ENCODE measurements around the gene BTG3. TPM values are rescaled to one million over a fixed set of nuclear protein-coding genes. Genes with fewer than 3 reads are reported as not detected.

Gene BTG3
- 7.1 and 11.9 TPM in 2 replicates for total RNA-seq (2014; rRNA removed)
- Bru-seq, nascent RNA: percentile 47 among the genes with signal in this experiment
- BruChase-seq, experiment 1, labeled RNA remaining after a 6-hour chase: percentile 46 among the genes with signal in this experiment
- percentile 42 among the genes with signal in this experiment for BruChase-seq, experiment 2, labeled RNA remaining after a 2-hour chase
- long read RNA-seq, transcript BTG3-202 (5 exons, 1,456 nt): major isoform, 11 of 13 reads
- long read RNA-seq, partial matches to known transcripts: 0 of 13 reads
- long read RNA-seq, other reads (novel, unspliced or antisense): 2 of 13 reads

DNA sequence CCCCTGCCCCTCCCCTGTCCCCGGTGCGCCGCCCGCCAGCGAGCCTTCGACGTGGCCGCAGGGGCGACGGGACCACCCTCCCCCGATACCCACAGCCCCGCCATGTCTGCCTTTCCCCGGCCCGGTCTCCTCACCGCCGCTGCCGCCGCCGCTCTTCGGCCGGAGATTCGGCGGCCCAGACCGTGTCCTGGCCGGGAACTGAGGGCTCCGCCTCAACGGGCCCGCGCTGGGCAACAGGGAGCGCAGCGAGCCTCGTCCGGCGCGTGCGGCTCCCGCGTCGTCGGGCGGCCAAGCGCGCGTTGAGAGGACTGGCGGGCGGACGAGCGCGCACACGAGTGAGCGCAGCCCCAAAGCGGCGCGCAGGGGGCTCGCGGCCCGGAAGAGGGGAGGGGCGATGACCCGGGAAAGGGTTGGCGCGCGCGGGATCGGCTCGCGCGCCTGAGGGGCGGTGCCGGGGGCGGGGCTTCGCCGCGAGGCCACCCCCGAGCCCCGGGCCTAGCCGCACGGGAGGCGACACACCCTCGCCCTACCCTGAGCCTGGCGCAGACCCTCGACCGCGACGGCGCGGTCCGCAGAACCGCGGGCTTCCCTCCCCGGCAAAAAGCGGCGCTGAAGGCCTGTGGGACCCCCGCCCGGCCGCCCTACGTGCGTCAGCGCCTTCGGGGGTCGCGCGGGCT lies at the start of gene BTG3:
BTG3 (minus strand) TSS at position 337 of the 677 bp plus-strand sequence. CDS start 3,757 bp downstream, outside the sequence.
- H3K9me3 ChIP-seq (ENCODE audit: low read length): no peaks in the 10 kb centered on the region
- H3K27ac ChIP-seq (ENCODE audit: low read length): peak within 1 kb of the TSS; percentile 12
- H3K9me2 ChIP-seq (replicated peaks; ENCODE audit: low read length): no peaks in the 10 kb centered on the region
- ATAC-seq: peak; percentile 37
- no peaks in the 10 kb centered on the region for H4K20me1 ChIP-seq (ENCODE audit: low read length)
- H3K4me2 ChIP-seq (ENCODE audit: low read length): peak within 1 kb of the TSS; percentile 84
- no peaks in the 10 kb centered on the region; the same call in 1 of the 2 replicates for H3K27me3 ChIP-seq (ENCODE audit: low read length)
- peak within 1 kb of the TSS; percentile 73 for H2AFZ ChIP-seq (ENCODE audit: low read length)
- peaks cover 22% of the 10 kb centered on the region for H3K79me2 ChIP-seq (ENCODE audit: low read length)
- H3F3A ChIP-seq (ENCODE audit: low read length, unreplicated experiment): no peaks in the 10 kb centered on the region
- CTCF ChIA-PET: no interaction called here
- peak within 1 kb of the TSS; percentile 69 for H3K4me3 ChIP-seq (ENCODE audit: low read length)
- DNase-seq: peak; percentile 50
- no peaks in the 10 kb centered on the region for H3K36me3 ChIP-seq (ENCODE audit: low read depth, low read length)
- POLR2A ChIA-PET (ENCODE audit: unreplicated experiment): no interaction called here
- intact Hi-C loops (cut with micrococcal nuclease): no loop called here
- H3K4me1 ChIP-seq (ENCODE audit: insufficient read depth, low read length): peaks cover 20% of the 10 kb centered on the region
- BruUV-seq (replicated peaks): no TSS peak
- peak; percentile 68 for TF ChIP-seq EZH2phosphoT487 (IDR thresholded peaks at IDR 0.05; ENCODE audit: borderline replicate concordance, low read length)
- TF ChIP-seq EZH2 (IDR thresholded peaks at IDR 0.05; ENCODE audit: low read length, unreplicated experiment): no peak
- TF ChIP-seq CTCF (conservative IDR thresholded peaks at IDR 0.05; ENCODE audit: low read depth, low read length): no peak
- H3K9ac ChIP-seq (ENCODE audit: low read length): peak within 1 kb of the TSS; percentile 38

DNA sequence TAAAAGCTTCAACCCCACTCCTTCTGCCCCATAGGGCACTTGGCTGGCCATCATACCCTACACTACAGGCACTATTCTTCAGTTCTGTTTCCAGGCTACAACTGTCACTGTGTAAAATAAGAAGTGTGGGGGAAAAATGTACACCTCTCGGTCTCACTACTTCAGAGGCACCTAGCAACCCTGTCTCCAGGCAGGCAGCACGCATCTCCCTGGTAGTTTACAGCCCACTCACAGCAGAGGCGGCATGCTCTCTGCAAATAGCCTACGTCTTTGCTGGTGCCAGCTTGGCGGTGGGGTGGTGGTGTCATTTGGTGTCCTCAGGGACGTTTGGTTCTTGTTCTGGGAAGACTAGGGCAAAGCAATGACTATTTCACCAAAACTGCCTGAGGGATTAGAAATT lies 48.2 kb upstream of the BTG3 start:
- Histone ChIP-seq H3K9ac (ENCODE audit: low read length) (no peak overlapping the region), H2AFZ (ENCODE audit: low read length) (no peak overlapping the region), H3K79me2 (ENCODE audit: low read length) (no peaks in the 10 kb centered on the region), H3K4me3 (ENCODE audit: low read length) (no peak overlapping the region), H3K27ac (ENCODE audit: low read length) (no peak overlapping the region), H3K9me3 (ENCODE audit: low read length) (peaks cover 5% of the 10 kb centered on the region; the same call in 1 of the 2 replicates), H4K20me1 (ENCODE audit: low read length) (no peaks in the 10 kb centered on the region), H3K36me3 (ENCODE audit: low read depth, low read length) (no peaks in the 10 kb centered on the region), H3F3A (ENCODE audit: low read length, unreplicated experiment) (no peaks in the 10 kb centered on the region), H3K9me2 (replicated peaks; ENCODE audit: low read length) (no peaks in the 10 kb centered on the region), H3K27me3 (ENCODE audit: low read length) (0 out of 2 replicates have a peak, but pooled peaks cover 5% of the 10 kb centered on the region), H3K4me2 (ENCODE audit: low read length) (no peak overlapping the region), H3K4me1 (ENCODE audit: insufficient read depth, low read length) (no peaks in the 10 kb centered on the region)
- ChIA-PET POLR2A (ENCODE audit: unreplicated experiment) (no interaction called here), CTCF (no interaction called here)
- intact Hi-C loops (cut with micrococcal nuclease): no loop called here
- no peak for DNase-seq
- no peak for TF ChIP-seq CTCF (conservative IDR thresholded peaks at IDR 0.05; ENCODE audit: low read depth, low read length)
- no peak for TF ChIP-seq EZH2phosphoT487 (IDR thresholded peaks at IDR 0.05; ENCODE audit: borderline replicate concordance, low read length)
- no peak for TF ChIP-seq EZH2 (IDR thresholded peaks at IDR 0.05; ENCODE audit: low read length, unreplicated experiment)
- no peak for ATAC-seq
- BruUV-seq (replicated peaks): no TSS peak

- Histone ChIP-seq H3F3A (ENCODE audit: low read length, unreplicated experiment) (no peaks in the 10 kb centered on the region), H3K4me2 (ENCODE audit: low read length) (no peak overlapping the region), H2AFZ (ENCODE audit: low read length) (no peak overlapping the region), H3K9me3 (ENCODE audit: low read length) (peaks cover 5% of the 10 kb centered on the region; the same call in 1 of the 2 replicates), H3K79me2 (ENCODE audit: low read length) (no peaks in the 10 kb centered on the region), H3K9ac (ENCODE audit: low read length) (no peak overlapping the region), H3K27ac (ENCODE audit: low read length) (no peak overlapping the region), H3K27me3 (ENCODE audit: low read length) (0 out of 2 replicates have a peak, but pooled peaks cover 5% of the 10 kb centered on the region), H3K9me2 (replicated peaks; ENCODE audit: low read length) (no peaks in the 10 kb centered on the region), H3K36me3 (ENCODE audit: low read depth, low read length) (no peaks in the 10 kb centered on the region), H3K4me1 (ENCODE audit: insufficient read depth, low read length) (no peaks in the 10 kb centered on the region), H4K20me1 (ENCODE audit: low read length) (no peaks in the 10 kb centered on the region), H3K4me3 (ENCODE audit: low read length) (no peak overlapping the region)
- ChIA-PET POLR2A (ENCODE audit: unreplicated experiment) (no interaction called here), CTCF (no interaction called here)
- no TSS peak for BruUV-seq (replicated peaks)
- peak; percentile 44 for DNase-seq
- ATAC-seq: no peak
- intact Hi-C loops (cut with micrococcal nuclease): no loop called here
- TF ChIP-seq EZH2 (IDR thresholded peaks at IDR 0.05; ENCODE audit: low read length, unreplicated experiment) (no peak), CTCF (conservative IDR thresholded peaks at IDR 0.05; ENCODE audit: low read depth, low read length) (no peak), EZH2phosphoT487 (IDR thresholded peaks at IDR 0.05; ENCODE audit: borderline replicate concordance, low read length) (no peak)
These were observed 47.8 kb upstream of the BTG3 start for GRCh38 chr21:17660452-17660851.
